ENCODE data around the gene SPAG16.

DNA sequence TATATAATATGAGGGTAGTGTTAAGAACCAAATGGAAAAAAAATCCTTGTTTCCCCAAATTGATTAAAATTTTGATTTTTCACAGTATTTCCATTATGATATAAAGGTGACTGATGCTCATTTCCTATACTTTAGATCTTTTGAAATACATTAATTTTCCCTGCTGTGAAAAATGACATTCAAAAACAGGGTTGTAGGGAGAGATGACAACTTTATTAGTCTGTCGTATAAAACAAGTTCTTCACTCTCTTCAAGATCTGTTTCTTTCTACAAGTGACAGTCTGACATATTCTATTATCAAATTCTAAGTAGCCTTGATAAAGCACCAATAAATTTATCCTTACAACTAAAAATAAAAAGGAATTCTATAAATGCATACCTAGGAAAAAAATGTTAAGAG is 1081.3 kb downstream of the SPAG16 start:
- no peak for TF ChIP-seq RAD21 (IDR thresholded peaks at IDR 0.05; ENCODE audit: low read depth)
- no peak for TF ChIP-seq CEBPB (IDR thresholded peaks at IDR 0.05)
- no peak for TF ChIP-seq CREB1 (IDR thresholded peaks at IDR 0.05; ENCODE audit: low read depth)
- TF ChIP-seq, protein P1, sequence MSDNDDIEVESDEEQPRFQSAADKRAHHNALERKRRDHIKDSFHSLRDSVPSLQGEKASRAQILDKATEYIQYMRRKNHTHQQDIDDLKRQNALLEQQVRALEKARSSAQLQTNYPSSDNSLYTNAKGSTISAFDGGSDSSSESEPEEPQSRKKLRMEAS (IDR thresholded peaks at IDR 0.05): no peak

Measured in Ishikawa (cell line).